GM18858 (cell line): Measurements from ENCODE around the gene DNAH9.

ENCODE experiments used
- ATAC-seq: cut with Tn5 transposase; IDR thresholded peaks from one replicate; pipeline ENCODE4 v1.9.1; 2021; ENCODE audit not compliant: unreplicated experiment

Gene DNAH9

GRCh38 chr17:11651089-11651488 lies 52.8 kb downstream of the DNAH9 start:
- ATAC-seq: no peak

GRCh38 chr17:11668618-11669017 lies 70.3 kb downstream of the DNAH9 start:
- ATAC-seq: no peak

GRCh38 chr17:11671126-11671525 lies 72.9 kb downstream of the DNAH9 start:
- no peak for ATAC-seq

GRCh38 chr17:11682646-11683045 lies 84.4 kb downstream of the DNAH9 start:
- ATAC-seq: no peak

- ATAC-seq: no peak
Measured at GRCh38 chr17:11690681-11691080, 92.4 kb downstream of the DNAH9 start.

- no peak for ATAC-seq
Measured at GRCh38 chr17:11692688-11693087, 94.4 kb downstream of the DNAH9 start.

GRCh38 chr17:11693284-11693683 lies 95.0 kb downstream of the DNAH9 start:
- no peak for ATAC-seq

GRCh38 chr17:11700668-11701067 lies 102.4 kb downstream of the DNAH9 start:
- ATAC-seq: no peak

GRCh38 chr17:11701911-11702310 lies 103.6 kb downstream of the DNAH9 start:
- ATAC-seq: no peak

- ATAC-seq: no peak
Measured at GRCh38 chr17:11704041-11704440, 105.8 kb downstream of the DNAH9 start.

- no peak for ATAC-seq
Measured at GRCh38 chr17:11705111-11705510, 106.8 kb downstream of the DNAH9 start.

GRCh38 chr17:11707586-11707985 lies 109.3 kb downstream of the DNAH9 start:
- no peak for ATAC-seq

GRCh38 chr17:11712456-11712855 lies 114.2 kb downstream of the DNAH9 start:
- ATAC-seq: no peak

GRCh38 chr17:11719203-11719602 lies 120.9 kb downstream of the DNAH9 start:
- no peak for ATAC-seq

- no peak for ATAC-seq
Measured at GRCh38 chr17:11719856-11720255, 121.6 kb downstream of the DNAH9 start.

- ATAC-seq: no peak
Measured at GRCh38 chr17:11720816-11721215, 122.5 kb downstream of the DNAH9 start.

- no peak for ATAC-seq
Measured at GRCh38 chr17:11730747-11731146, 132.5 kb downstream of the DNAH9 start.

GRCh38 chr17:11736613-11737312 lies 138.5 kb downstream of the DNAH9 start:
- no peak for ATAC-seq

- no peak for ATAC-seq
Measured at GRCh38 chr17:11737313-11737679, 139.0 kb downstream of the DNAH9 start.

- no peak for ATAC-seq
Measured at GRCh38 chr17:11738151-11738550, 139.9 kb downstream of the DNAH9 start.

GRCh38 chr17:11739351-11739750 lies 141.1 kb downstream of the DNAH9 start:
- no peak for ATAC-seq

- no peak for ATAC-seq
Measured at GRCh38 chr17:11739848-11740247, 141.6 kb downstream of the DNAH9 start.

GRCh38 chr17:11742886-11743285 lies 144.6 kb downstream of the DNAH9 start:
- ATAC-seq: no peak
